Thoracic aorta (tissue), 2 donors: Measurements from ENCODE around the gene CCR6. TPM values are rescaled to one million over a fixed set of nuclear protein-coding genes. Genes with fewer than 3 reads are reported as not detected.

Experiments used
- ATAC-seq: fragments of 150-250 bp; one replicate; pipeline ENCODE4 v1.8.0; 2017; ENCODE audit warnings: low read depth; ENCODE audit not compliant: insufficient number of reproducible peaks, low FRiP score
- DNase-seq: peaks from one replicate; pipeline ENCODE4 v3.0.0-alpha.2; 2020; ENCODE audit warnings: low spot score
- H3K27ac ChIP-seq, 2 donors: fragments of 200-600 bp; sonication (generic); 1 replicate in 1 of 2; 2 replicates in 1 of 2; pipeline ENCODE4 v1.5.1; 2016; ENCODE audit warnings: mild to moderate bottlenecking in 2 of 2, moderate library complexity in 2 of 2
- H3K27me3 ChIP-seq: fragments of 200-600 bp; sonication (generic); replicated peaks from 2 replicates; pipeline ENCODE4 v1.6.0; 2016; ENCODE audit warnings: mild to moderate bottlenecking; ENCODE audit not compliant: insufficient read depth
- H3K36me3 ChIP-seq: fragments of 200-600 bp; sonication (generic); one replicate; pipeline ENCODE4 v1.5.1; 2016
- H3K4me1 ChIP-seq, 2 donors: fragments of 200-600 bp; sonication (generic); 1 replicate in 1 of 2; 2 replicates in 1 of 2; pipeline versions ENCODE4 v1.5.1 to v1.6.0; 2016; ENCODE audit warnings: low read depth in 2 of 2, mild to moderate bottlenecking in 1 of 2; ENCODE audit not compliant: control insufficient read depth in 1 of 2
- H3K4me3 ChIP-seq: fragments of 200-600 bp; sonication (generic); 2 replicates; pipeline ENCODE4 v1.5.1; 2016; ENCODE audit warnings: mild to moderate bottlenecking
- H3K9me3 ChIP-seq: fragments of 200-600 bp; sonication (generic); 2 replicates; pipeline ENCODE4 v1.5.1; 2016
- CTCF ChIP-seq: fragments of 200-600 bp; sonication (generic); IDR thresholded peaks from one replicate; pipeline ENCODE4 v1.5.1; 2019; ENCODE audit warnings: antibody characterized with exemption
- total RNA-seq, 2 donors: library from RNA; depleted of rRNA; stranded (reverse); fragments of >200 nt; gene quantifications; one replicate each; pipeline versions ENCODE4 v1.1.0 to v1.2.3, GENCODE V29; 2016

The CCR6 gene
- not detected for total RNA-seq

- no peaks in the 10 kb centered on the region for H3K27me3 ChIP-seq
- no peak for TF ChIP-seq CTCF
- no peak within 1 kb of the TSS for H3K27ac ChIP-seq
- no peaks in the 10 kb centered on the region for H3K9me3 ChIP-seq
- no peaks in the 10 kb centered on the region for H3K4me1 ChIP-seq
- DNase-seq = no peak
- no peak within 1 kb of the TSS for H3K4me3 ChIP-seq
- ATAC-seq = no peak
- no peaks in the 10 kb centered on the region for H3K36me3 ChIP-seq
Observed at GRCh38 chr6:167122827-167123657, at the start of gene CCR6. CCR6 (plus strand) TSS chr6:167123096; CDS start chr6:167136135, 13,039 bp downstream.

- no peak for DNase-seq
- no peak for TF ChIP-seq CTCF
- Histone ChIP-seq H3K36me3 (no peaks in the 10 kb centered on the region), H3K9me3 (no peaks in the 10 kb centered on the region), H3K4me3 (no peak overlapping the region), H3K27me3 (no peaks in the 10 kb centered on the region), H3K4me1 (no peaks in the 10 kb centered on the region), H3K27ac (no peak overlapping the region)
- ATAC-seq = no peak
Observed at GRCh38 chr6:167073679-167074274, 49.1 kb upstream of the CCR6 start.

DNA sequence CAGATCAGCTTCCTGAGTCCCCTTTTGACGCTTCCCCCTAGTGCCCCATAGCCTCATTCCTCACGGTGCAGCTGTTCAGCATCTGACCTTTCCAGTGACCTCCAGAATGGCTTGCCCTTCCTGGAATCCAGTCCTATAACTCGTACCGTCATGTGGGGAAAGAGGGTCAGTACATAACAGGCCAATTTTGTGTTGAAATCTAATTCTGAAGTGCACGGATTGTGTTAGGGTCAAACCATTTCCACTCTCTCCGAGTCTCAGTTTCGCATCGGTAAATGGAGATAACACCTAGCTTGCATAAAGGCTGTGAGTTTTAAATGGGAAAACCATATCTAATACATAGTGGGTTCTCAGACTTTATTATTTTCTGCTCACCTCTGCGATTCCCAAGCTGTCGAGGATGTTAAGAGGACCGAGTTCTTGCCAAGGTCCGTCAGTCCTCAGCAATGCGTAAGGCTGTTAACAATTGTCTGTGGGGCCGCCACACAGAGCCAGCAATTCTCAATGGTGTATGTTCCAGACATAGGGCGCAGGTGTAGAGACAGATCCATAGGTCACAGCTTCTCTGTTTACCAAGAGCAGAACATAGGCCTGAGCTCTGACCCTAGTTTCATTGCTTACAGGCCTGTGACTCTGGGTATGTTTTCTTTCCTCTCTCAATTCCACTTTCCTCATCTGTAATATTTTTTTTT is 45.5 kb upstream of the CCR6 start:
- H3K4me1 ChIP-seq = no peaks in the 10 kb centered on the region
- H3K27ac ChIP-seq = no peak overlapping the region
- no peak overlapping the region for H3K4me3 ChIP-seq
- H3K36me3 ChIP-seq = no peaks in the 10 kb centered on the region
- no peaks in the 10 kb centered on the region for H3K27me3 ChIP-seq
- no peaks in the 10 kb centered on the region for H3K9me3 ChIP-seq
- no peak for ATAC-seq
- TF ChIP-seq CTCF = no peak
- no peak for DNase-seq

- H3K4me1 ChIP-seq = no peaks in the 10 kb centered on the region
- H3K36me3 ChIP-seq = no peaks in the 10 kb centered on the region
- TF ChIP-seq CTCF = no peak
- no peaks in the 10 kb centered on the region for H3K9me3 ChIP-seq
- no peak for ATAC-seq
- no peak for DNase-seq
- no peak overlapping the region for H3K27ac ChIP-seq
- no peaks in the 10 kb centered on the region for H3K27me3 ChIP-seq
- no peak overlapping the region for H3K4me3 ChIP-seq
Observed at GRCh38 chr6:167078745-167079144, 44.2 kb upstream of the CCR6 start.

DNA sequence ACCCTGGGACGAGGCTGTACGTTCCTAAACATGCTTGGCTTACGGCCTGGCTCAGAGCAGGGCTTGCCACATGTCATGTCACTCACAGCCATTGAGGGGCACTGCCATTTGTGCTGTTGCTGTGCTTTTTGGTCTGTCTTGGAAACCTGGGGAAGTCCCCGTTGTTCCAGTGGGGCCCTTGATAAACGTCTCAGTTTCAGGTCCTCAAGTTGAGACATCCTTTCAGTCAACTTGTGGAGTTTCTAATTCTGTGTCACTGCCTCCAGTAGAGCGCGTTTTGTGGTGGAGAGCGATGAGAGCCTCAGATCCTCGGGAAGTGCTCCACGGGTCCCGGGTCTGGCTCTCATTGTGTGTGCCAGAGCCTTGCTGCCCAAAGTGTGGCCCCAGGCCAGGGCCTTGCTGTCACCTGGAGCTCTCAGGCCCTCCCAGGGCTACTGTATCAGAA is 43.0 kb upstream of the CCR6 start:
- no peak for TF ChIP-seq CTCF
- ATAC-seq (no peak), DNase-seq (no peak)
- no peak overlapping the region for H3K27ac ChIP-seq
- no peaks in the 10 kb centered on the region for H3K36me3 ChIP-seq
- no peaks in the 10 kb centered on the region for H3K4me1 ChIP-seq
- no peaks in the 10 kb centered on the region for H3K9me3 ChIP-seq
- no peaks in the 10 kb centered on the region for H3K27me3 ChIP-seq
- no peak overlapping the region for H3K4me3 ChIP-seq
